ENCODE data around the gene GPC6.

- TF ChIP-seq CTCF (IDR thresholded peaks at IDR 0.05; ENCODE audit: low read depth, low read length, missing input control) (no peak), TAF1 (conservative IDR thresholded peaks at IDR 0.05) (no peak), EGR1 (IDR thresholded peaks at IDR 0.05; ENCODE audit: low read depth in 2 of 2) (no peak), GABPA (IDR thresholded peaks at IDR 0.05 in 1 of 2, conservative IDR thresholded peaks at IDR 0.05 in 1 of 2) (no peak), RAD21 (IDR thresholded peaks at IDR 0.05) (no peak), JUND (IDR thresholded peaks at IDR 0.05) (no peak), RXRA (IDR thresholded peaks at IDR 0.05) (no peak), FOXA1 (IDR thresholded peaks at IDR 0.05) (no peak), NR2F2 (IDR thresholded peaks at IDR 0.05) (no peak), YY1 (IDR thresholded peaks at IDR 0.05) (no peak)
- TF ChIP-seq, protein P1, sequence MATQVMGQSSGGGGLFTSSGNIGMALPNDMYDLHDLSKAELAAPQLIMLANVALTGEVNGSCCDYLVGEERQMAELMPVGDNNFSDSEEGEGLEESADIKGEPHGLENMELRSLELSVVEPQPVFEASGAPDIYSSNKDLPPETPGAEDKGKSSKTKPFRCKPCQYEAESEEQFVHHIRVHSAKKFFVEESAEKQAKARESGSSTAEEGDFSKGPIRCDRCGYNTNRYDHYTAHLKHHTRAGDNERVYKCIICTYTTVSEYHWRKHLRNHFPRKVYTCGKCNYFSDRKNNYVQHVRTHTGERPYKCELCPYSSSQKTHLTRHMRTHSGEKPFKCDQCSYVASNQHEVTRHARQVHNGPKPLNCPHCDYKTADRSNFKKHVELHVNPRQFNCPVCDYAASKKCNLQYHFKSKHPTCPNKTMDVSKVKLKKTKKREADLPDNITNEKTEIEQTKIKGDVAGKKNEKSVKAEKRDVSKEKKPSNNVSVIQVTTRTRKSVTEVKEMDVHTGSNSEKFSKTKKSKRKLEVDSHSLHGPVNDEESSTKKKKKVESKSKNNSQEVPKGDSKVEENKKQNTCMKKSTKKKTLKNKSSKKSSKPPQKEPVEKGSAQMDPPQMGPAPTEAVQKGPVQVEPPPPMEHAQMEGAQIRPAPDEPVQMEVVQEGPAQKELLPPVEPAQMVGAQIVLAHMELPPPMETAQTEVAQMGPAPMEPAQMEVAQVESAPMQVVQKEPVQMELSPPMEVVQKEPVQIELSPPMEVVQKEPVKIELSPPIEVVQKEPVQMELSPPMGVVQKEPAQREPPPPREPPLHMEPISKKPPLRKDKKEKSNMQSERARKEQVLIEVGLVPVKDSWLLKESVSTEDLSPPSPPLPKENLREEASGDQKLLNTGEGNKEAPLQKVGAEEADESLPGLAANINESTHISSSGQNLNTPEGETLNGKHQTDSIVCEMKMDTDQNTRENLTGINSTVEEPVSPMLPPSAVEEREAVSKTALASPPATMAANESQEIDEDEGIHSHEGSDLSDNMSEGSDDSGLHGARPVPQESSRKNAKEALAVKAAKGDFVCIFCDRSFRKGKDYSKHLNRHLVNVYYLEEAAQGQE (IDR thresholded peaks at IDR 0.05), result no peak
- TF ChIP-seq, protein P2, sequence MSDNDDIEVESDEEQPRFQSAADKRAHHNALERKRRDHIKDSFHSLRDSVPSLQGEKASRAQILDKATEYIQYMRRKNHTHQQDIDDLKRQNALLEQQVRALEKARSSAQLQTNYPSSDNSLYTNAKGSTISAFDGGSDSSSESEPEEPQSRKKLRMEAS (IDR thresholded peaks at IDR 0.05), result no peak
- TF ChIP-seq, protein P3, sequence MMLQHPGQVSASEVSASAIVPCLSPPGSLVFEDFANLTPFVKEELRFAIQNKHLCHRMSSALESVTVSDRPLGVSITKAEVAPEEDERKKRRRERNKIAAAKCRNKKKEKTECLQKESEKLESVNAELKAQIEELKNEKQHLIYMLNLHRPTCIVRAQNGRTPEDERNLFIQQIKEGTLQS (IDR thresholded peaks at IDR 0.05), result no peak
Measured at GRCh38 chr13:93811738-93812112, 585.1 kb downstream of the GPC6 start.

All from liver (tissue), 3 donors.